K562 (cell line): ENCODE results near the gene SNX30. TPM values are rescaled to one million over a fixed set of nuclear protein-coding genes. Genes with fewer than 3 reads are reported as not detected.

ENCODE experiments used
- ATAC-seq: fragments of 200-7000 bp; cut with Tn5 transposase; 3 replicates; pipeline ENCODE4 v1.9.1; 2020; ENCODE audit warnings: moderate library complexity
- BruUV-seq: library from RNA; stranded (reverse); fragments of 400-500 nt; replicated peaks from 2 replicates; lab custom pipeline; 2021; lab: Mats Ljungman, UMichigan
- CTCF ChIA-PET: fragments of 300-600 bp; formaldehyde crosslinking; extraction: SDS; loops from one replicate; lab custom pipeline; 2021; ENCODE audit warnings: low intra/inter-chr PET ratio; lab: Yijun Ruan, JAX
- POLR2A ChIA-PET: fragments of 300-600, 350-650 bp; sonication (Branson Sonifier 250); formaldehyde crosslinking; extraction: SDS; loops from one replicate; lab custom pipeline; 2021; ENCODE audit warnings: antibody characterized with exemption, inconsistent platforms; lab: Yijun Ruan, JAX
- DNase-seq, 4 experiments: peaks; one replicate each; pipeline versions ENCODE4 v3.0.0 to v3.0.0-alpha.2; 2011 to 2018; ENCODE audit warnings: low spot score in 3 of 4, mixed read lengths in 3 of 4; ENCODE audit errors: extremely low read depth in 1 of 4
- FAIRE-seq: peaks from 2 replicates; lab custom pipeline; 2011; peaks lifted over from hg19 to GRCh38; lab: Jason Lieb, UNC
- H2AFZ ChIP-seq: 2 replicates; pipeline ENCODE4 v1.6.0; 2011; ENCODE audit warnings: low read depth, low read length, control low read depth, inconsistent platforms
- H3K27ac ChIP-seq: fragments of 200-600 bp; 3 replicates; pipeline ENCODE4 v1.8.0; 2011; ENCODE audit warnings: low read depth, mild to moderate bottlenecking, control low read depth, inconsistent platforms, low read length, moderate library complexity, mixed read lengths; ENCODE audit errors: extremely low read depth
- H3K27me3 ChIP-seq, 2 experiments: fragments of 300-600 bp in 1 of 2; 2 replicates in 1 of 2; 3 replicates in 1 of 2; pipeline versions ENCODE4 v1.6.0 to v1.8.0; 2011; ENCODE audit warnings: inconsistent platforms in 2 of 2, low read length in 2 of 2, mild to moderate bottlenecking in 1 of 2, mixed read lengths in 1 of 2, moderate library complexity in 1 of 2; ENCODE audit not compliant: control insufficient read depth in 2 of 2, insufficient read depth in 2 of 2
- H3K36me3 ChIP-seq: fragments of 300-600 bp; 3 replicates; pipeline ENCODE4 v1.8.0; 2011; ENCODE audit warnings: mild to moderate bottlenecking, low read length, inconsistent platforms; ENCODE audit not compliant: control insufficient read depth, insufficient read depth
- H3K4me1 ChIP-seq, 2 experiments: fragments of 200-600 bp in 1 of 2; replicated peaks in 1 of 2; 2 replicates in 1 of 2; 3 replicates in 1 of 2; pipeline versions ENCODE4 v1.5.1 to v1.8.0; 2011; ENCODE audit warnings: inconsistent platforms in 2 of 2, low read length in 2 of 2, mild to moderate bottlenecking in 1 of 2, mixed read lengths in 1 of 2, moderate library complexity in 1 of 2; ENCODE audit not compliant: control insufficient read depth in 2 of 2, insufficient read depth in 2 of 2
- H3K4me2 ChIP-seq: 2 replicates; pipeline ENCODE4 v1.6.1; 2011; ENCODE audit warnings: low read length, control low read depth, inconsistent platforms, mixed read lengths; ENCODE audit not compliant: insufficient read depth
- H3K4me3 ChIP-seq: fragments of 200-600 bp; sonication (generic), shearing (Covaris generic); 2 replicates; pipeline ENCODE4 v1.5.1; 2016; ENCODE audit warnings: control low read depth, inconsistent platforms
- H3K79me2 ChIP-seq: fragments of 200-600 bp; 3 replicates; pipeline ENCODE4 v1.8.0; 2011; ENCODE audit warnings: low read length, inconsistent platforms; ENCODE audit not compliant: control insufficient read depth, insufficient read depth
- H3K9ac ChIP-seq, 2 experiments: 2 replicates each; pipeline versions ENCODE4 v1.6.0 to v1.6.1; 2011; ENCODE audit warnings: low read depth in 2 of 2, low read length in 2 of 2, control low read depth in 1 of 2, inconsistent platforms in 1 of 2, mild to moderate bottlenecking in 1 of 2, mixed read lengths in 1 of 2; ENCODE audit not compliant: insufficient read depth in 1 of 2
- H3K9me1 ChIP-seq: one replicate; pipeline ENCODE4 v1.6.0; 2011; ENCODE audit warnings: inconsistent platforms, mild to moderate bottlenecking, low read length, moderate library complexity; ENCODE audit not compliant: control insufficient read depth, insufficient read depth
- H3K9me3 ChIP-seq: replicated peaks from 2 replicates; pipeline ENCODE4 v1.5.1; 2011; ENCODE audit warnings: low read depth, low read length, inconsistent platforms; ENCODE audit not compliant: control insufficient read depth, insufficient read depth
- H4K20me1 ChIP-seq: replicated peaks from 2 replicates; pipeline ENCODE4 v1.6.1; 2011; ENCODE audit warnings: low read length, inconsistent platforms, mixed read lengths; ENCODE audit not compliant: control insufficient read depth, insufficient read depth
- ATF1 ChIP-seq, 2 experiments: fragments of 450-650 bp in 1 of 2; IDR thresholded peaks; 2 replicates each; pipeline ENCODE4 v1.6.1; 2016; ENCODE audit warnings: missing compliant biosample characterization in 1 of 2, missing genetic modification characterization in 1 of 2
- CEBPG ChIP-seq, 3 experiments: fragments of 200-800 bp in 1 of 3; sonication (Bioruptor generic) in 1 of 3; sonication (generic) in 1 of 3; formaldehyde crosslinking in 1 of 3; IDR thresholded peaks in 2 of 3; conservative IDR thresholded peaks in 1 of 3; 2 replicates each; pipeline versions ENCODE4 v1.6.1 to v1.8.0; 2016 to 2022; ENCODE audit warnings: missing compliant biosample characterization in 2 of 3, missing genetic modification characterization in 2 of 3, mild to moderate bottlenecking in 1 of 3, missing genetic modification reagents in 1 of 3
- FOSL1 ChIP-seq: fragments of 200-800 bp; sonication (Bioruptor generic); conservative IDR thresholded peaks from 2 replicates; pipeline ENCODE4 v1.6.1; 2016; ENCODE audit warnings: missing genetic modification characterization, missing compliant biosample characterization
- KAT8 ChIP-seq: fragments of 450-650 bp; IDR thresholded peaks from 2 replicates; pipeline ENCODE4 v1.6.1; 2016; ENCODE audit warnings: low read depth, mild to moderate bottlenecking
- NFIC ChIP-seq: fragments of 450-650 bp; IDR thresholded peaks from 2 replicates; pipeline ENCODE4 v1.6.1; 2017; ENCODE audit warnings: mild to moderate bottlenecking, inconsistent platforms
- RERE ChIP-seq: sonication (generic); formaldehyde crosslinking; IDR thresholded peaks from 2 replicates; pipeline ENCODE4 v1.8.0; 2023; ENCODE audit warnings: missing genetic modification reagents, mild to moderate bottlenecking, borderline replicate concordance
- TAL1 ChIP-seq: fragments of 450-650 bp; IDR thresholded peaks from 2 replicates; pipeline ENCODE4 v1.6.1; 2016; ENCODE audit warnings: mild to moderate bottlenecking
- TSC22D4 ChIP-seq: fragments of 450-650 bp; IDR thresholded peaks from 2 replicates; pipeline ENCODE4 v1.6.1; 2016; ENCODE audit warnings: missing genetic modification characterization, missing biosample characterization, control low read depth
- ZBTB5 ChIP-seq: fragments of 450-650 bp; IDR thresholded peaks from 2 replicates; pipeline ENCODE4 v1.6.1; 2017; ENCODE audit warnings: antibody characterized with exemption
- ZNF197 ChIP-seq: fragments of 200-800 bp; sonication (Bioruptor generic); IDR thresholded peaks from 2 replicates; pipeline ENCODE4 v1.6.1; 2016; ENCODE audit warnings: low read depth, missing genetic modification characterization, missing compliant biosample characterization
- ZNF253 ChIP-seq: fragments of 250-450 bp; sonication (Bioruptor Pico); conservative IDR thresholded peaks from 2 replicates; pipeline ENCODE4 v1.6.1; 2021; ENCODE audit warnings: mild to moderate bottlenecking
- ZNF644 ChIP-seq: fragments of 200-800 bp; sonication (Bioruptor generic); IDR thresholded peaks from 2 replicates; pipeline ENCODE4 v1.6.1; 2016; ENCODE audit warnings: low read depth, missing genetic modification characterization, missing compliant biosample characterization
- WGBS: fragments of 100-300 bp; shearing (Covaris generic); methylation state at CpG from one replicate; pipeline ENCODE4 v1.1.6; 2016; ENCODE audit warnings: low coverage, mixed read lengths; ENCODE audit not compliant: insufficient coverage; ENCODE audit errors: missing lambda C conversion rate; 5-methylcytosine and 5-hydroxymethylcytosine counted together
- in situ Hi-C: fragments of 300-500 bp; cut with MboI; formaldehyde crosslinking; loops from 4 replicates; pipeline ENCODE4 v1.15.0; 2018; ENCODE audit warnings: inconsistent platforms, mixed read lengths
- intact Hi-C: fragments of 100-400 bp; cut with micrococcal nuclease; formaldehyde crosslinking; loops from 2 replicates; pipeline ENCODE4 v1.14.2; 2022
- polyA plus RNA-seq, 8 experiments: library from polyadenylated mRNA; depleted of rRNA in 4 of 8; stranded (reverse) in 5 of 8; unstranded in 3 of 8; fragments of >200 nt; fragmentation: Nextera tagmentation in 2 of 8; fragmentation: Illumina TruSeq in 1 of 8; extraction: Ambion mirVana in 2 of 8; extraction: Trizol in 1 of 8; gene quantifications; 2 replicates each; pipeline versions ENCODE4 v1.2.1 to v1.2.3, GENCODE V29; 2011 to 2014; ENCODE audit warnings: inconsistent platforms in 1 of 8, missing spikeins in 1 of 8
- total RNA-seq, 7 experiments: library from RNA; depleted of rRNA in 6 of 7; stranded (reverse); fragments of >200 nt in 6 of 7; fragmentation: Illumina TruSeq in 2 of 7; extraction: Trizol in 2 of 7; gene quantifications; 2 replicates each; pipeline versions ENCODE4 v1.2.1 to v1.2.3, GENCODE V29; 2011 to 2021; ENCODE audit warnings: low replicate concordance in 1 of 7
- TF ChIP-seq, protein P1 (sequence below): fragments of 200-400 bp; formaldehyde crosslinking; IDR thresholded peaks from 2 replicates; pipeline ENCODE4 v1.6.1; 2017; ENCODE audit warnings: mild to moderate bottlenecking, low read depth, low read length, moderate library complexity

SNX30 gene
- total and polyA plus RNA-seq, 9 of the 15 experiments (the other 6 are each of a cell fraction or from before 2014, with no cell fraction given) = 0.76 to 5.9 (median 3.3) TPM

- Histone ChIP-seq H3K27me3 (no peaks in the 10 kb centered on the region), H3K9me1 (no peaks in the 10 kb centered on the region), H3K4me2 (no peak overlapping the region), H3K36me3 (no peaks in the 10 kb centered on the region), H3K27ac (no peak overlapping the region), H3K4me1 (no peaks in the 10 kb centered on the region), H4K20me1 (no peaks in the 10 kb centered on the region), H3K4me3 (no peak overlapping the region), H3K9ac (no peak overlapping the region), H3K9me3 (no peaks in the 10 kb centered on the region), H2AFZ (no peak overlapping the region), H3K79me2 (no peaks in the 10 kb centered on the region)
- ChIA-PET CTCF (no interaction called here), POLR2A (no interaction called here)
- in situ Hi-C loops (no loop called here), intact Hi-C loops (no loop called here)
- ATAC-seq (no peak), DNase-seq (no peak), FAIRE-seq (no peak)
- no TSS peak for BruUV-seq
- 96% methylated on average over 3 of the region's 3 CpGs for WGBS
- no peak for TF ChIP-seq ZNF253
- no peak for TF ChIP-seq FOSL1 (tag)
- no peak for TF ChIP-seq TSC22D4 (tag)
- TF ChIP-seq, protein P1, sequence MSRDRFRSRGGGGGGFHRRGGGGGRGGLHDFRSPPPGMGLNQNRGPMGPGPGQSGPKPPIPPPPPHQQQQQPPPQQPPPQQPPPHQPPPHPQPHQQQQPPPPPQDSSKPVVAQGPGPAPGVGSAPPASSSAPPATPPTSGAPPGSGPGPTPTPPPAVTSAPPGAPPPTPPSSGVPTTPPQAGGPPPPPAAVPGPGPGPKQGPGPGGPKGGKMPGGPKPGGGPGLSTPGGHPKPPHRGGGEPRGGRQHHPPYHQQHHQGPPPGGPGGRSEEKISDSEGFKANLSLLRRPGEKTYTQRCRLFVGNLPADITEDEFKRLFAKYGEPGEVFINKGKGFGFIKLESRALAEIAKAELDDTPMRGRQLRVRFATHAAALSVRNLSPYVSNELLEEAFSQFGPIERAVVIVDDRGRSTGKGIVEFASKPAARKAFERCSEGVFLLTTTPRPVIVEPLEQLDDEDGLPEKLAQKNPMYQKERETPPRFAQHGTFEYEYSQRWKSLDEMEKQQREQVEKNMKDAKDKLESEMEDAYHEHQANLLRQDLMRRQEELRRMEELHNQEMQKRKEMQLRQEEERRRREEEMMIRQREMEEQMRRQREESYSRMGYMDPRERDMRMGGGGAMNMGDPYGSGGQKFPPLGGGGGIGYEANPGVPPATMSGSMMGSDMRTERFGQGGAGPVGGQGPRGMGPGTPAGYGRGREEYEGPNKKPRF = no peak
- TF ChIP-seq KAT8 = no peak
- no peak for TF ChIP-seq ATF1 (CRISPR knock-in tag; IDR thresholded peaks at IDR 0.05)
- no peak for TF ChIP-seq ATF1 (tag; IDR thresholded peaks at IDR 0.05)
- no peak for TF ChIP-seq ZBTB5
- TF ChIP-seq RERE = no peak
- TF ChIP-seq TAL1 = no peak
- TF ChIP-seq ZNF197 (CRISPR knock-in tag) = no peak
- TF ChIP-seq CEBPG (CRISPR knock-in tag; IDR thresholded peaks at IDR 0.05) = no peak
- TF ChIP-seq CEBPG (tag; conservative IDR thresholded peaks at IDR 0.05 in 1 of 2, IDR thresholded peaks at IDR 0.05 in 1 of 2) = no peak
- TF ChIP-seq ZNF644 (tag) = no peak
- no peak for TF ChIP-seq NFIC
Observed at GRCh38 chr9:112831969-112832368, 81.4 kb downstream of the SNX30 start.
